HL-60/S4 treated with phorbol 12-myristate 13-acetate at 8.2 ng/mL for 4 days and 3 days (cell line): Measurements from ENCODE around the gene RBL2.
"Not testable (repeated sequence)": the region's sequence is repeated elsewhere in the genome, so short reads cannot be mapped to it uniquely, and the experiment has no call there.

Source experiments
- in situ Hi-C: fragments of 300-500 bp; cut with MboI; formaldehyde crosslinking; loops from 2 replicates; pipeline ENCODE4 v1.15.0; 2022; ENCODE audit warnings: low sequenced_read_pairs

Gene RBL2

DNA sequence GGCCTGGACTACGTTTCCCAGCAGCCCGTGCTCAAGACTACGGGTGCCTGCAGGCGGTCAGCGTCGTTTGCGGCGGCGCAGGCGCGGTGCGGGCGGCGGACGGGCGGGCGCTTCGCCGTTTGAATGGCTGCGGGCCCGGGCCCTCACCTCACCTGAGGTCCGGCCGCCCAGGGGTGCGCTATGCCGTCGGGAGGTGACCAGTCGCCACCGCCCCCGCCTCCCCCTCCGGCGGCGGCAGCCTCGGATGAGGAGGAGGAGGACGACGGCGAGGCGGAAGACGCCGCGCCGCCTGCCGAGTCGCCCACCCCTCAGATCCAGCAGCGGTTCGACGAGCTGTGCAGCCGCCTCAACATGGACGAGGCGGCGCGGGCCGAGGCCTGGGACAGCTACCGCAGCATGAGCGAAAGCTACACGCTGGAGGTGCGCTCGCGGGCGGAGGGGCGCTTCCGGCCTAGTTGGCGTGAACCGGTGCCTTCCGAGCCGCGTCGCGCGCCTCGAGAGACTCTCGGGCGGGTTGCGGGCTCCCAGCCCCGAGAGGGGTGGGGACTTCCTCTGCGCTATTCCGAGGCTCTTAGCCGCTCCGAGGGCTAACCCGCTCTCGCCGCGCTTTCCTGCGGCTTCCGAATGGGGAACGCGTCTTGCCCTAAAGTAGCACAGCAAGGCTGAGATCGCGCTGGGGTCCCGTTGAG is at the start of gene RBL2:
TSS of gene RBL2 (plus strand) at position 95 of the 689 bp plus-strand sequence. CDS start at position 181, 86 bp downstream.
- in situ Hi-C loops, result no loop called here

DNA sequence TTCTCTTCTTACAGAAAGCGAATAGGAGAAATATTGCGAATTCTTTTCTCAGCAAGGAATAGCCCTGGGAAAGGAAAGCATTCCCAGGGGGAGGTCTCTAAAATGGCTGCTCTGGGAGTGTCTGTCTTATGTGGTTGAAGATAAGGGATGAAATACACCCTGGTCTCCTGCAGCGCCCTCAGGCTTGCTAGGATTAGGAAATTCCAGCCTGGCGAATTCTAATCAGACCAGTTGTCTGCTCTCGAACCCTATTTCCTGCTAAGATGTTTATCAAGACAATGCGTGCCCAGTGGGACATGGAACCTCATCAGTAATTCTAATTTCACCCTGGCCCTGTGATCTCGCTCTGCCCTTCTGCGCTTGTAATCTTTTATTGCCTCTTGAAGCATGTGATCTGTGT is 49.7 kb upstream of the RBL2 start:
- in situ Hi-C loops, result not testable (repeated sequence)

- in situ Hi-C loops, result no loop called here
Measured at GRCh38 chr16:53404959-53405358, 29.3 kb upstream of the RBL2 start.

DNA sequence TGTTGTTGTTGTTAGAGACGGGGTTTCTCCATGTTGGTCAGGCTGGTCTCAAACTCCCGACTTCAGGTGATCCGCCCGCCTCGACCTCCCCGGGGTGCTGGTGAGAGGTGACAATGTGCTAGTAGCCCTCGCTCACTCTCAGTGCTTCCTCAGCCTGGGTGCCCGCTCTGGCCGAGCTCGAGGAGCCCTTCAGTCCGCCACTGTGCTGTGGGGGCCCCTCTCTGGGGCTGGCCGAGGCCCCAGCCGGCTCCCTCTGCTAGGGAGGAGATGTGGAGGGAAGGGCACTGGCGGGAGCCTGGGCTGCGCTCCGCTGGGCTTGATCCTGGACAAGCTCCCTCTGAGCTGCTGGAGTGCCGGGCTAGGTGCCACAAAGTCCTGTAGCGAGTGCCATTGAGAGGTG is 21.7 kb upstream of the RBL2 start:
- in situ Hi-C loops, result no loop called here

- in situ Hi-C loops, result no loop called here
Measured at GRCh38 chr16:53413864-53414263, 20.4 kb upstream of the RBL2 start.

- in situ Hi-C loops, result no loop called here
Measured at GRCh38 chr16:53414381-53414780, 19.9 kb upstream of the RBL2 start.

DNA sequence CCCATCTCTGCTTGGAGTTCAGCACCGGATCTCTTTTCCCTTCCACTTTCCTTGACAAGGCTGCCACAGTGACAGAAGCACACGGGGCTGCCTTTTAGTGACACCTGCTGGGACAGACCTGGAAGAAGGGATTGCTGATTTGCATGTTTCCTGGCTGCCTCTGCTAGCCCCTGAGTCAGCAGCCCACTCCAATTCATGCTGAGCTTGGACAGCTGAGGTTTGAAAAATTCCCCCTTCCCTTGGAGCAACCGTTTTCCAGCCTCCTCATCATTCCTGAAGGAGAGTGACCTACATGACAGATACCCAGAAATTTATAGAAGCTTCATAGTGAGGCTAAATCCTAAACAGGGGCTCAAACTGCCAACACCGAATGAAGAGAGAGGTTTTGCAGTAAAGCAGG is 18.8 kb upstream of the RBL2 start:
- in situ Hi-C loops, result no loop called here

DNA sequence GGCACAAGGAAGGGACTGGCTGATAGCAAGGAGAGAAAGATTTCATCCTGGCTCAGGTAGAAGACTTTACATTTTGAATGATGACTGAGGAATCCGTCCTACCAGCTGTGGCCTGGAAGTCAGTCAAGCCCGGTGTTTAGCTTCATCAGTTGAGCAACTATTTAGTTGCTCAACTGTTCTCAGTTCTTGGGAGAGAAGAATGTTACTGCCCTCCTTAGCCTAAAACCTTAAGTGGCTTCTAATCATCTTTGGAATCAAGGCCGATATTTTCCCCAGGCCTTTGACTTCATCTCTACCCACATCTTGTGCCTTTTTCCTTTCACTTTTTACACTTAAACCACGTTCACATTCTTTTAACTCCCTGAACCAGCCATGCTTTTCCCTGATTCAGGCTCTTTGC is 17.3 kb upstream of the RBL2 start:
- in situ Hi-C loops, result no loop called here

DNA sequence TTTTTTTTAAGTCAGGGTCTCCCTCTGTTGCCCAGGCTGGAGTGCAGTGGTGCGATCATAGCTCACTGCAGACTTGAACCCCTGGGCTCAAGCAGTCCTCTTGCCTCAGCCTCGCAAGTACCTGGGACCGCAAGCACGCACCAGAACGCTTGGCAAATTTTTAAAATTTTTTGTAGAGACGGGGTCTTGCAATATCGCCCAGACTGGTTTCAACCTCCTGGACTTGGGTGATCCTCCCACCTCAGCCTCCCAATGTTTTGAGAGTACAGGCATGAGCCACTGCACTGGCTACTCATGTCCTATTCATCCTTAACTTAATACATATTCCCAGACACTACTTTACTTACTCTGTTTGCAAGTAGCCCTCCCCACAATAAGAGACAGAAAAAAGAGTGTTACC is 16.3 kb upstream of the RBL2 start:
- in situ Hi-C loops, result no loop called here

DNA sequence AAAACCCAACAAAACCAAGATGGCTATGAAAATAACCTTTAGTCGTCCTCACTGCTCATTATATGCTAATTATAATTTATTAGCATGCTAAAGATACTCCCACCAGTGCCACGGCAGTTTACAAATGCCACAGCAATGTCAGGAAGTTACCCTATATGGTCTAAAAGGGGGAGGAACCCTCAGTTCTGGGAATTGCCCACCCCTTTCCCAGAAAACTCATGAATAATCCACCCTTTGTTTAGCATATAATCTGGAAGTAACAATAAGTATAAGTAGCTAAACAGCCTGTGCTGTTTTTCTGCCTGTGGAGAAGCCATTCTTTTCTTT is 14.9 kb upstream of the RBL2 start:
- in situ Hi-C loops, result not testable (repeated sequence)

DNA sequence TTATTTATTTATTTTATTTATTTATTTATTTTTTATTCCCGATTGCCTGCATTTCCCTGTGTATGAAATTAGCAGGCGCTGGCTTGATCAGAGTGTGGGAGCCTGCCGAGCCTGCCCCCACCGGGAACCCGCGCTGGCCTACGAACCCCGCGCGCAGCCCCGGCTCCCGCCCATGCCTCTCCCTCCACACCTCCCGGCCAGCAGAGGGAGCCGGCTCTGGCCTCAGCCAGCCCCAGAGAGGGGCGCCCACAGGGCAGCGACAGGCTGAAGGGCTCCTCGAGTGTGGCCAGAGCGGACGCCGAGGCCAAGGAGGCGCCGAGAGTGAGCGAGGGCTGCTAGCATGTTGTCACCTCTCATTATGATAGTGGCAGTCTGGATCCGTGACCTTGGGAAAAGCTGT is 13.0 kb upstream of the RBL2 start:
- in situ Hi-C loops, result no loop called here

GRCh38 chr16:53423968-53424367 is 10.3 kb upstream of the RBL2 start:
- in situ Hi-C loops, result not testable (repeated sequence)

DNA sequence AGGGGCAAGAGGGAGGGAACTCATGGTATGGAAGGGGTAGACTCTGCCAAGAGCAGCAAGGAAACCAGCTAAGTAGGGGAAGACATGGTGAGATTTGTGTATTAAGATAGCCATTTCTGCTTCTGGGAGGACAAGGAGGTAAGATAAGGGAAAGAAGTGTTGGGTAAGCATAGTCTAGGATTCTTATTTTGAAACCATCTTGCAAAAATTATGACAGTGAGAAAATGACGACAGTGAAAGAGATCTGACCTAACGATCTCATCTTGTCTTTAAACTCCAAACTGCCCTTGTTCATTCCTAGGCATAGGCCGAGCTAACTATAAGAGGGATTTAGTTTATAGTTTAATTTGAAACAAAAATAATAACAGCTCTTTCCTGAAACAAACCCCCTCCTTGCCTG is 5.6 kb upstream of the RBL2 start:
- in situ Hi-C loops, result no loop called here

DNA sequence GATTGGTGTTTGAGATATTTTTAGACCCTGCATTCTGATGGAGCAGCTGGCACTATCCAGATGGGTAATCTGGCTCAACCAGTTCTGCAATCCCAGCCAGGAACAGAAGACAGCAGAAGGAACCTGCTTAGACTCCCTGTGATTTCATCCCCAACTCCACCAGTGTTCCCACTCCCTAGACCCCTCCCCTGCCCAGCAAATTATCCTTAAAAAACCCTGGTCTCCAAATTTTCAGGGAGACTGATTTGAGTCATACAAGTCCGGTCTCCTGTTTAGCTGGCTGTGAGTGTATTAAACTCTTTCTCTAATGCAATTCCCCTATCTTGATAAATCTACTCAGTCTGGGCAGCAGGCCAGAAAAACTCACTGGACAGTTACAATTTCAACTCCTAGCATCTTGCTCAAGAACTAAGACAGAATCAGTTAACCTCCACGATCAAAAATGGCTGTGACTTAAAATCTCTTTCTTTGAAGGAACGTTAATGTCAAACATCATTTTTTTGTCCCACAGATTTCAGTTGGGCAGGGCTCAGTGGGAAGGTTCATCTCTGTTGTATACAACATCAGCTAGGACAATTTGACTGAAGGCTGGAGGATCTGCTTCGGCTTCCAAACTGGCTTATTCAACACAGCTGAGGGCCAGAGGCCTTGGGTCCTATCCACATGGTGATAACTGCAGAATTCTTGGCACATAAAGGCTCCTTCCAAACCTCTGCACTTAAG is 4.9 kb upstream of the RBL2 start:
- in situ Hi-C loops, result no loop called here

DNA sequence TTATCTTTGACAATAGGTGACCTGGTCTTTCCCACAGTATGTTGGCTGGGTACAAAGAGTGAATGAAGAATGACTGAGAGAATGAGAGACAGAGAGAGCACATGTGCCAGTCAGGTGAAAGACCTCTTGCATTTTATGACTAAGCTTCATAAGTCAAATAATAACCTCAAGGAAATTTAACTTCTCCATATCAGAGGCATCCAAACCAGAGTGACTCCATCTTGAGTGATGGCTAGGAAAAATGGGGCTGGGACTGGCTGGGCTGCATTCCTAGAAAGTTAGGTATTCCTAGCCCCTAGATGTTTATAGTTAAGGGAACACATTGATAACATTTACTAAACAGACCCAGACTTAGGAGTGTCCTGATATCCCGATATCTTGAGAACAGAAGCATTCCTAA is 3.9 kb upstream of the RBL2 start:
- in situ Hi-C loops, result no loop called here

GRCh38 chr16:53433509-53433908 is 762 bp upstream of the RBL2 start:
- in situ Hi-C loops, result no loop called here

- in situ Hi-C loops, result no loop called here
Measured at GRCh38 chr16:53433930-53434376, 318 bp upstream of the RBL2 start.

- in situ Hi-C loops, result no loop called here
Measured at GRCh38 chr16:53435066-53435688, 906 bp downstream of the RBL2 start.

- in situ Hi-C loops, result no loop called here
Measured at GRCh38 chr16:53440125-53440524, 5.9 kb downstream of the RBL2 start.

GRCh38 chr16:53445534-53445933 is 11.3 kb downstream of the RBL2 start:
- in situ Hi-C loops, result no loop called here

- in situ Hi-C loops, result no loop called here
Measured at GRCh38 chr16:53446090-53446489, 11.8 kb downstream of the RBL2 start.

- in situ Hi-C loops, result no loop called here
Measured at GRCh38 chr16:53449816-53450517, 15.7 kb downstream of the RBL2 start.
